Keratinocyte (primary cell): ENCODE measurements around the gene PAPOLB.

Source experiments
- EZH2 ChIP-seq: IDR thresholded peaks from one replicate; pipeline ENCODE4 v1.6.1; 2012; ENCODE audit warnings: inconsistent platforms, mild to moderate bottlenecking, low read length, moderate library complexity
- TF ChIP-seq, protein P1 (sequence below), 3 experiments: IDR thresholded peaks in 1 of 3; conservative IDR thresholded peaks in 1 of 3; optimal IDR thresholded peaks in 1 of 3; 2 replicates in 2 of 3; 3 replicates in 1 of 3; pipeline versions ENCODE3 to v1.5.1; 2011; ENCODE audit warnings: low read length in 3 of 3, mild to moderate bottlenecking in 3 of 3, moderate library complexity in 2 of 3, control low read depth in 1 of 3, inconsistent platforms in 1 of 3; ENCODE audit not compliant: insufficient read depth in 2 of 3; ENCODE audit errors: extremely low read depth in 1 of 3

DNA sequence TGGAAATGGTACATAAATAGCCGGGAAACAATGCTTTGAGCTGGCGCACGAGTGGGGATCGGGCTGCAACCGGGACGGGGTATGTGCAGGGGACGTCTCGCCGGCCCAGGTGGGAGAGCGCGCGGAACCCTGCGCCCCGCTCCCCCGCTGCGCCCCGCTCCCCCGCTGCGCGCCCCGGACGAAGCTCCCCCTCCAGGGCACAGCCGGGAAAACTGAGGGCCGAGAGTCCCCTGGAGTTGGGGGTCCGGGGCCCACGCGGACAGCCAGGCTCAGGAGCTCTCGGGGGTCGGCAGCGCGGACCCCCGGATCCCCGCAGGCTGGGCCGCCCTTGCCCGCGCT lies 21.2 kb upstream of the PAPOLB start:
- TF ChIP-seq, protein P1, sequence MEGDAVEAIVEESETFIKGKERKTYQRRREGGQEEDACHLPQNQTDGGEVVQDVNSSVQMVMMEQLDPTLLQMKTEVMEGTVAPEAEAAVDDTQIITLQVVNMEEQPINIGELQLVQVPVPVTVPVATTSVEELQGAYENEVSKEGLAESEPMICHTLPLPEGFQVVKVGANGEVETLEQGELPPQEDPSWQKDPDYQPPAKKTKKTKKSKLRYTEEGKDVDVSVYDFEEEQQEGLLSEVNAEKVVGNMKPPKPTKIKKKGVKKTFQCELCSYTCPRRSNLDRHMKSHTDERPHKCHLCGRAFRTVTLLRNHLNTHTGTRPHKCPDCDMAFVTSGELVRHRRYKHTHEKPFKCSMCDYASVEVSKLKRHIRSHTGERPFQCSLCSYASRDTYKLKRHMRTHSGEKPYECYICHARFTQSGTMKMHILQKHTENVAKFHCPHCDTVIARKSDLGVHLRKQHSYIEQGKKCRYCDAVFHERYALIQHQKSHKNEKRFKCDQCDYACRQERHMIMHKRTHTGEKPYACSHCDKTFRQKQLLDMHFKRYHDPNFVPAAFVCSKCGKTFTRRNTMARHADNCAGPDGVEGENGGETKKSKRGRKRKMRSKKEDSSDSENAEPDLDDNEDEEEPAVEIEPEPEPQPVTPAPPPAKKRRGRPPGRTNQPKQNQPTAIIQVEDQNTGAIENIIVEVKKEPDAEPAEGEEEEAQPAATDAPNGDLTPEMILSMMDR (optimal IDR thresholded peaks at IDR 0.05 in 1 of 3, IDR thresholded peaks at IDR 0.05 in 1 of 3, conservative IDR thresholded peaks at IDR 0.05 in 1 of 3; ENCODE audit: extremely low read depth in 1 of 3, insufficient read depth in 2 of 3, low read length in 3 of 3), result no peak
- no peak for TF ChIP-seq EZH2
